ENCODE measurements around the gene GRK3.

GRK3 gene

GRCh38 chr22:25658633-25659032 lies 94.2 kb downstream of the GRK3 start:
- Histone ChIP-seq H2BK12ac (ENCODE audit: low read length) (no peak overlapping the region), H3K4me3 (ENCODE audit: low read depth, low read length) (no peak overlapping the region), H4K91ac (ENCODE audit: low read depth, low read length) (no peak overlapping the region), H3K79me1 (ENCODE audit: low read length) (no peaks in the 10 kb centered on the region), H3K14ac (ENCODE audit: low read length) (no peak overlapping the region), H3K27ac (ENCODE audit: low read depth, low read length) (no peak overlapping the region), H3K9me3 (ENCODE audit: insufficient read depth, low read depth, low read length) (no peaks in the 10 kb centered on the region), H3K36me3 (ENCODE audit: control insufficient read depth in 1 of 2, insufficient read depth in 2 of 2, low read length in 2 of 2) (no peaks in the 10 kb centered on the region), H3K4me1 (ENCODE audit: control insufficient read depth in 1 of 2, insufficient read depth in 2 of 2, low read length in 2 of 2) (no peaks in the 10 kb centered on the region), H3K27me3 (ENCODE audit: insufficient read depth, low read length) (no peaks in the 10 kb centered on the region), H2AFZ (ENCODE audit: insufficient read depth, low read length, poor library complexity) (no peak overlapping the region), H2AK5ac (ENCODE audit: low read length) (no peak overlapping the region), H3K9ac (ENCODE audit: low read length) (no peak overlapping the region), H2BK120ac (ENCODE audit: insufficient read depth, low read length, poor library complexity) (no peak overlapping the region), H4K12ac (ENCODE audit: low read depth, low read length) (no peak overlapping the region), H3K79me2 (ENCODE audit: control insufficient read depth, insufficient read depth, low read length, poor library complexity) (no peaks in the 10 kb centered on the region), H4K8ac (ENCODE audit: low read depth, low read length) (no peak overlapping the region), H3K4me2 (ENCODE audit: low read length) (no peak overlapping the region), H3K18ac (ENCODE audit: low read length) (no peak overlapping the region), H3K23ac (ENCODE audit: low read length) (no peak overlapping the region), H2BK5ac (ENCODE audit: low read depth, low read length, poor library complexity) (no peak overlapping the region), H3K4ac (ENCODE audit: low read depth, low read length) (no peak overlapping the region)
- WGBS (ENCODE audit: extremely low coverage, insufficient coverage, insufficient read length) = no CpG with 5 or more reads among the region's 4 CpGs
- no peak for DNase-seq

GRCh38 chr22:25659413-25659812 lies 94.9 kb downstream of the GRK3 start:
- Histone ChIP-seq H3K4me2 (ENCODE audit: low read length) (no peak overlapping the region), H3K18ac (ENCODE audit: low read length) (no peak overlapping the region), H3K4ac (ENCODE audit: low read depth, low read length) (no peak overlapping the region), H3K9me3 (ENCODE audit: insufficient read depth, low read depth, low read length) (no peaks in the 10 kb centered on the region), H2AK5ac (ENCODE audit: low read length) (no peak overlapping the region), H3K14ac (ENCODE audit: low read length) (no peak overlapping the region), H2BK12ac (ENCODE audit: low read length) (no peak overlapping the region), H4K91ac (ENCODE audit: low read depth, low read length) (no peak overlapping the region), H3K9ac (ENCODE audit: low read length) (no peak overlapping the region), H3K4me1 (ENCODE audit: control insufficient read depth in 1 of 2, insufficient read depth in 2 of 2, low read length in 2 of 2) (no peaks in the 10 kb centered on the region), H3K4me3 (ENCODE audit: low read depth, low read length) (no peak overlapping the region), H2BK5ac (ENCODE audit: low read depth, low read length, poor library complexity) (no peak overlapping the region), H3K36me3 (ENCODE audit: control insufficient read depth in 1 of 2, insufficient read depth in 2 of 2, low read length in 2 of 2) (no peaks in the 10 kb centered on the region), H3K79me2 (ENCODE audit: control insufficient read depth, insufficient read depth, low read length, poor library complexity) (no peaks in the 10 kb centered on the region), H3K79me1 (ENCODE audit: low read length) (no peaks in the 10 kb centered on the region), H4K12ac (ENCODE audit: low read depth, low read length) (no peak overlapping the region), H4K8ac (ENCODE audit: low read depth, low read length) (no peak overlapping the region), H3K27me3 (ENCODE audit: insufficient read depth, low read length) (no peaks in the 10 kb centered on the region), H3K23ac (ENCODE audit: low read length) (no peak overlapping the region), H3K27ac (ENCODE audit: low read depth, low read length) (no peak overlapping the region), H2BK120ac (ENCODE audit: insufficient read depth, low read length, poor library complexity) (no peak overlapping the region), H2AFZ (ENCODE audit: insufficient read depth, low read length, poor library complexity) (no peak overlapping the region)
- no CpG with 5 or more reads among the region's 2 CpGs for WGBS (ENCODE audit: extremely low coverage, insufficient coverage, insufficient read length)
- DNase-seq = no peak

GRCh38 chr22:25660336-25660735 lies 95.9 kb downstream of the GRK3 start:
- Histone ChIP-seq H3K36me3 (ENCODE audit: control insufficient read depth in 1 of 2, insufficient read depth in 2 of 2, low read length in 2 of 2) (no peaks in the 10 kb centered on the region), H4K91ac (ENCODE audit: low read depth, low read length) (no peak overlapping the region), H3K27me3 (ENCODE audit: insufficient read depth, low read length) (no peaks in the 10 kb centered on the region), H3K9ac (ENCODE audit: low read length) (no peak overlapping the region), H3K4me1 (ENCODE audit: control insufficient read depth in 1 of 2, insufficient read depth in 2 of 2, low read length in 2 of 2) (no peaks in the 10 kb centered on the region), H4K12ac (ENCODE audit: low read depth, low read length) (no peak overlapping the region), H4K8ac (ENCODE audit: low read depth, low read length) (no peak overlapping the region), H3K4me2 (ENCODE audit: low read length) (no peak overlapping the region), H2AFZ (ENCODE audit: insufficient read depth, low read length, poor library complexity) (no peak overlapping the region), H3K79me1 (ENCODE audit: low read length) (no peaks in the 10 kb centered on the region), H3K4ac (ENCODE audit: low read depth, low read length) (no peak overlapping the region), H3K27ac (ENCODE audit: low read depth, low read length) (no peak overlapping the region), H3K14ac (ENCODE audit: low read length) (no peak overlapping the region), H3K4me3 (ENCODE audit: low read depth, low read length) (no peak overlapping the region), H2BK12ac (ENCODE audit: low read length) (no peak overlapping the region), H3K9me3 (ENCODE audit: insufficient read depth, low read depth, low read length) (no peaks in the 10 kb centered on the region), H2BK120ac (ENCODE audit: insufficient read depth, low read length, poor library complexity) (no peak overlapping the region), H2BK5ac (ENCODE audit: low read depth, low read length, poor library complexity) (no peak overlapping the region), H3K18ac (ENCODE audit: low read length) (no peak overlapping the region), H3K23ac (ENCODE audit: low read length) (no peak overlapping the region), H2AK5ac (ENCODE audit: low read length) (no peak overlapping the region), H3K79me2 (ENCODE audit: control insufficient read depth, insufficient read depth, low read length, poor library complexity) (no peaks in the 10 kb centered on the region)
- peak; percentile 41 to 60 for DNase-seq
- WGBS (ENCODE audit: extremely low coverage, insufficient coverage, insufficient read length) = no CpG with 5 or more reads among the region's 3 CpGs

GRCh38 chr22:25661073-25661472 lies 96.6 kb downstream of the GRK3 start:
- Histone ChIP-seq H3K4me2 (ENCODE audit: low read length) (no peak overlapping the region), H4K91ac (ENCODE audit: low read depth, low read length) (no peak overlapping the region), H3K79me2 (ENCODE audit: control insufficient read depth, insufficient read depth, low read length, poor library complexity) (no peaks in the 10 kb centered on the region), H3K9me3 (ENCODE audit: insufficient read depth, low read depth, low read length) (no peaks in the 10 kb centered on the region), H3K79me1 (ENCODE audit: low read length) (no peaks in the 10 kb centered on the region), H2BK5ac (ENCODE audit: low read depth, low read length, poor library complexity) (no peak overlapping the region), H3K4me3 (ENCODE audit: low read depth, low read length) (no peak overlapping the region), H3K9ac (ENCODE audit: low read length) (no peak overlapping the region), H2BK12ac (ENCODE audit: low read length) (no peak overlapping the region), H2AK5ac (ENCODE audit: low read length) (no peak overlapping the region), H4K8ac (ENCODE audit: low read depth, low read length) (no peak overlapping the region), H2AFZ (ENCODE audit: insufficient read depth, low read length, poor library complexity) (no peak overlapping the region), H3K27me3 (ENCODE audit: insufficient read depth, low read length) (no peaks in the 10 kb centered on the region), H3K18ac (ENCODE audit: low read length) (no peak overlapping the region), H4K12ac (ENCODE audit: low read depth, low read length) (no peak overlapping the region), H3K36me3 (ENCODE audit: control insufficient read depth in 1 of 2, insufficient read depth in 2 of 2, low read length in 2 of 2) (no peaks in the 10 kb centered on the region), H3K27ac (ENCODE audit: low read depth, low read length) (no peak overlapping the region), H3K14ac (ENCODE audit: low read length) (no peak overlapping the region), H3K23ac (ENCODE audit: low read length) (no peak overlapping the region), H2BK120ac (ENCODE audit: insufficient read depth, low read length, poor library complexity) (no peak overlapping the region), H3K4me1 (ENCODE audit: control insufficient read depth in 1 of 2, insufficient read depth in 2 of 2, low read length in 2 of 2) (no peaks in the 10 kb centered on the region), H3K4ac (ENCODE audit: low read depth, low read length) (no peak overlapping the region)
- WGBS (ENCODE audit: extremely low coverage, insufficient coverage, insufficient read length) = no CpG with 5 or more reads among the region's 2 CpGs
- no peak for DNase-seq

Measured in trophoblast cell (in vitro differentiated cells and primary cell).